ENCODE measurements around the gene TBC1D17. TPM values are rescaled to one million over a fixed set of nuclear protein-coding genes. Genes with fewer than 3 reads are reported as not detected.

TBC1D17 gene
- total and polyA plus RNA-seq, 2 of the 13 experiments (the other 11 are each of a cell fraction or from before 2014, with no cell fraction given) = 9.7 to 16.9 TPM

DNA sequence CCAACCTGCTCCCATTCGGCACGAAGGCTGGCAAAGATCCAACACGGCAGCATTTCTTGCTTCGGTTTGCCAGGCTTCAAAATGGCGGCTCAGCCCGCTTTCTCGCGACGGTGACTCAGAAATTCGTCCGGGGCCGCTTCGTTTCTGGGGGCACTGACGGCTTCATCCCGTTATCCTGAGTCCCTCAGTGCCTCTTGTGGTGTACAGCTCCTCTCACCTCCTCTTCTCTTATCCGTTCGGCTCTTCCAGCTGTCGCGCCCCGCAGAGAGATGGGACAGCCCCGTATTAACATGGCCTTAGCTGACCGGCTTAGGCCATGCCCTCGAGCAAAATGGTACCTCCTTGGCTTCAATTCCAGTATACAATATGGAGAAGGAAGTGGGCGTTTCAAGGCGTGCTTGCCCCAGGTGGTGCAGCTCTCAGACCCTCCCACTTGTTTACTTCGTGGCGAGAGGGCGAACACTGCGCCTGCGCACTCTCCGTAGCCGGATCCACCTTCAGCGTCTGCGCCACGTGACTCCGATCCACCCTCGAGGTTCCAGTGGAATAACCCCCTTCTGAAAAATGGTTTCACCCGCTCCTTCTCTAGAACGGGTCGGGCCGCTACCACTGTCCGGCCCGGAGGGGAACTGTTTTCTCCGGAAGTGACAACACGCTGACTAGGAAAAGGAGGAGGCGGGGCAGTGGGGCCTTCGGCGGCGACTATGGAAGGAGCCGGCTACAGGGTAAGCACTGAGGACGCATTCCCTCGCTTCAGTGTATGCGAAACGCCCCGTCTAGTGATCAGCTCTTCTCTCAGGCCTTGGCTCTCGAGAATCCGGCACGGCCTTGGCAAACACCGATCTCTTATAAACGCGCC lies at the start of gene TBC1D17, which contains the start of gene AKT1S1 (continued):
- TF ChIP-seq ZNF549 (CRISPR knock-in tag; IDR thresholded peaks at IDR 0.05) (no peak), ISL2 (CRISPR knock-in tag; IDR thresholded peaks at IDR 0.05) (no peak; the same call in 1 of the 2 replicates), CHD4 (IDR thresholded peaks at IDR 0.05; ENCODE audit: borderline replicate concordance, low read length) (no peak), MEIS1 (CRISPR knock-in tag; IDR thresholded peaks at IDR 0.05; ENCODE audit: borderline replicate concordance) (no peak), ZNF772 (CRISPR knock-in tag; IDR thresholded peaks at IDR 0.05) (peak; percentile 58), HBP1 (CRISPR knock-in tag; IDR thresholded peaks at IDR 0.05; ENCODE audit: low read depth) (no peak; the same call in 1 of the 2 replicates), GLI4 (CRISPR knock-in tag; IDR thresholded peaks at IDR 0.05; ENCODE audit: borderline replicate concordance) (no peak), NFKBIZ (CRISPR knock-in tag; IDR thresholded peaks at IDR 0.05) (no peak), RFXAP (CRISPR knock-in tag; IDR thresholded peaks at IDR 0.05; ENCODE audit: borderline replicate concordance) (no peak), ATAD3A (CRISPR knock-in tag; IDR thresholded peaks at IDR 0.05) (no peak), DPF2 (CRISPR knock-in tag; IDR thresholded peaks at IDR 0.05; ENCODE audit: borderline replicate concordance, low read depth) (no peak), CREM (IDR thresholded peaks at IDR 0.05) (peak; percentile 95), CREM (CRISPR knock-in tag; IDR thresholded peaks at IDR 0.05) (peak; percentile 66; the same call in 1 of the 2 replicates), REL (CRISPR knock-in tag; conservative IDR thresholded peaks at IDR 0.05) (0 out of 2 replicates have a peak, but pooled peaks have one; percentile 50), ARNTL (CRISPR knock-in tag; IDR thresholded peaks at IDR 0.05) (peak; percentile 98), MEIS2 (CRISPR knock-in tag; IDR thresholded peaks at IDR 0.05) (0 out of 2 replicates have a peak, but pooled peaks have one; percentile 22)
- TF ChIP-seq, protein P1, sequence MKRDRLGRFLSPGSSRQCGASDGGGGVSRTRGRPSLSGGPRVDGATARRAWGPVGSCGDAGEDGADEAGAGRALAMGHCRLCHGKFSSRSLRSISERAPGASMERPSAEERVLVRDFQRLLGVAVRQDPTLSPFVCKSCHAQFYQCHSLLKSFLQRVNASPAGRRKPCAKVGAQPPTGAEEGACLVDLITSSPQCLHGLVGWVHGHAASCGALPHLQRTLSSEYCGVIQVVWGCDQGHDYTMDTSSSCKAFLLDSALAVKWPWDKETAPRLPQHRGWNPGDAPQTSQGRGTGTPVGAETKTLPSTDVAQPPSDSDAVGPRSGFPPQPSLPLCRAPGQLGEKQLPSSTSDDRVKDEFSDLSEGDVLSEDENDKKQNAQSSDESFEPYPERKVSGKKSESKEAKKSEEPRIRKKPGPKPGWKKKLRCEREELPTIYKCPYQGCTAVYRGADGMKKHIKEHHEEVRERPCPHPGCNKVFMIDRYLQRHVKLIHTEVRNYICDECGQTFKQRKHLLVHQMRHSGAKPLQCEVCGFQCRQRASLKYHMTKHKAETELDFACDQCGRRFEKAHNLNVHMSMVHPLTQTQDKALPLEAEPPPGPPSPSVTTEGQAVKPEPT (CRISPR knock-in tag; IDR thresholded peaks at IDR 0.05; ENCODE audit: low read depth) = no peak
- TF ChIP-seq, protein P2, sequence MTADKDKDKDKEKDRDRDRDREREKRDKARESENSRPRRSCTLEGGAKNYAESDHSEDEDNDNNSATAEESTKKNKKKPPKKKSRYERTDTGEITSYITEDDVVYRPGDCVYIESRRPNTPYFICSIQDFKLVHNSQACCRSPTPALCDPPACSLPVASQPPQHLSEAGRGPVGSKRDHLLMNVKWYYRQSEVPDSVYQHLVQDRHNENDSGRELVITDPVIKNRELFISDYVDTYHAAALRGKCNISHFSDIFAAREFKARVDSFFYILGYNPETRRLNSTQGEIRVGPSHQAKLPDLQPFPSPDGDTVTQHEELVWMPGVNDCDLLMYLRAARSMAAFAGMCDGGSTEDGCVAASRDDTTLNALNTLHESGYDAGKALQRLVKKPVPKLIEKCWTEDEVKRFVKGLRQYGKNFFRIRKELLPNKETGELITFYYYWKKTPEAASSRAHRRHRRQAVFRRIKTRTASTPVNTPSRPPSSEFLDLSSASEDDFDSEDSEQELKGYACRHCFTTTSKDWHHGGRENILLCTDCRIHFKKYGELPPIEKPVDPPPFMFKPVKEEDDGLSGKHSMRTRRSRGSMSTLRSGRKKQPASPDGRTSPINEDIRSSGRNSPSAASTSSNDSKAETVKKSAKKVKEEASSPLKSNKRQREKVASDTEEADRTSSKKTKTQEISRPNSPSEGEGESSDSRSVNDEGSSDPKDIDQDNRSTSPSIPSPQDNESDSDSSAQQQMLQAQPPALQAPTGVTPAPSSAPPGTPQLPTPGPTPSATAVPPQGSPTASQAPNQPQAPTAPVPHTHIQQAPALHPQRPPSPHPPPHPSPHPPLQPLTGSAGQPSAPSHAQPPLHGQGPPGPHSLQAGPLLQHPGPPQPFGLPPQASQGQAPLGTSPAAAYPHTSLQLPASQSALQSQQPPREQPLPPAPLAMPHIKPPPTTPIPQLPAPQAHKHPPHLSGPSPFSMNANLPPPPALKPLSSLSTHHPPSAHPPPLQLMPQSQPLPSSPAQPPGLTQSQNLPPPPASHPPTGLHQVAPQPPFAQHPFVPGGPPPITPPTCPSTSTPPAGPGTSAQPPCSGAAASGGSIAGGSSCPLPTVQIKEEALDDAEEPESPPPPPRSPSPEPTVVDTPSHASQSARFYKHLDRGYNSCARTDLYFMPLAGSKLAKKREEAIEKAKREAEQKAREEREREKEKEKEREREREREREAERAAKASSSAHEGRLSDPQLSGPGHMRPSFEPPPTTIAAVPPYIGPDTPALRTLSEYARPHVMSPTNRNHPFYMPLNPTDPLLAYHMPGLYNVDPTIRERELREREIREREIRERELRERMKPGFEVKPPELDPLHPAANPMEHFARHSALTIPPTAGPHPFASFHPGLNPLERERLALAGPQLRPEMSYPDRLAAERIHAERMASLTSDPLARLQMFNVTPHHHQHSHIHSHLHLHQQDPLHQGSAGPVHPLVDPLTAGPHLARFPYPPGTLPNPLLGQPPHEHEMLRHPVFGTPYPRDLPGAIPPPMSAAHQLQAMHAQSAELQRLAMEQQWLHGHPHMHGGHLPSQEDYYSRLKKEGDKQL (CRISPR knock-in tag; IDR thresholded peaks at IDR 0.05; ENCODE audit: low read depth) = no peak
- TF ChIP-seq, protein P3, sequence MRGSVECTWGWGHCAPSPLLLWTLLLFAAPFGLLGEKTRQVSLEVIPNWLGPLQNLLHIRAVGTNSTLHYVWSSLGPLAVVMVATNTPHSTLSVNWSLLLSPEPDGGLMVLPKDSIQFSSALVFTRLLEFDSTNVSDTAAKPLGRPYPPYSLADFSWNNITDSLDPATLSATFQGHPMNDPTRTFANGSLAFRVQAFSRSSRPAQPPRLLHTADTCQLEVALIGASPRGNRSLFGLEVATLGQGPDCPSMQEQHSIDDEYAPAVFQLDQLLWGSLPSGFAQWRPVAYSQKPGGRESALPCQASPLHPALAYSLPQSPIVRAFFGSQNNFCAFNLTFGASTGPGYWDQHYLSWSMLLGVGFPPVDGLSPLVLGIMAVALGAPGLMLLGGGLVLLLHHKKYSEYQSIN (CRISPR knock-in tag; IDR thresholded peaks at IDR 0.05; ENCODE audit: borderline replicate concordance) = no peak
